ENCODE measurements around the gene DSE. TPM values are rescaled to one million over a fixed set of nuclear protein-coding genes. Genes with fewer than 3 reads are reported as not detected.

Gene DSE
- total RNA-seq, 1 donor from 2014 or later = 23.4 TPM

- TF ChIP-seq CTCF (IDR thresholded peaks at IDR 0.05) = no peak
- H3K4me1 Mint-ChIP-seq = no peaks in the 10 kb centered on the region
Observed at GRCh38 chr6:116430860-116431259, 60.1 kb downstream of the DSE start.

GRCh38 chr6:116431964-116432595 is 61.3 kb downstream of the DSE start:
- intact Hi-C loops (cut with micrococcal nuclease) = no loop called here
- no peak for DNase-seq
- Mint-ChIP-seq H3K4me1 (no peaks in the 10 kb centered on the region), H3K27me3 (no peaks in the 10 kb centered on the region), H3K27ac (no peak overlapping the region), H3K4me3 (no peak overlapping the region), H3K9me3 (no peaks in the 10 kb centered on the region), H3K36me3 (ENCODE audit: low read depth) (peaks cover 9% of the 10 kb centered on the region)
- TF ChIP-seq CTCF (IDR thresholded peaks at IDR 0.05) = no peak
- ATAC-seq (ENCODE audit: low read depth) = no peak
- ChIA-PET POLR2A (interaction anchor here (0.6 to 0.7 kb wide), 2 partner anchors 27 to 248 kb away, joined by 3 read pairs; no protein-coding TSS in a partner anchor), CTCF (no interaction called here)

More at GRCh38 chr6:116430860-116431259, 60.1 kb downstream of the DSE start:
- no peak for DNase-seq
- CTCF ChIA-PET = no interaction called here
- intact Hi-C loops (cut with micrococcal nuclease) = no loop called here
- ATAC-seq (ENCODE audit: low read depth) = no peak
- POLR2A ChIA-PET = no interaction called here
- H3K27me3 Mint-ChIP-seq = no peaks in the 10 kb centered on the region
- H3K36me3 Mint-ChIP-seq (ENCODE audit: low read depth) = peaks cover 16% of the 10 kb centered on the region
- no peaks in the 10 kb centered on the region for H3K9me3 Mint-ChIP-seq
- H3K27ac Mint-ChIP-seq = no peak overlapping the region
- no peak overlapping the region for H3K4me3 Mint-ChIP-seq

- H3K27me3 Mint-ChIP-seq = no peaks in the 10 kb centered on the region
- H3K36me3 Mint-ChIP-seq (ENCODE audit: low read depth) = peaks cover 8% of the 10 kb centered on the region
- no peak overlapping the region for H3K27ac Mint-ChIP-seq
- ATAC-seq (ENCODE audit: low read depth) = no peak
- no peaks in the 10 kb centered on the region for H3K4me1 Mint-ChIP-seq
- intact Hi-C loops (cut with micrococcal nuclease) = no loop called here
- ChIA-PET CTCF (interaction anchor here (1.5 kb wide), 1 partner anchor 99 kb away, joined by 4 read pairs; no protein-coding TSS in a partner anchor), POLR2A (no interaction called here)
- H3K4me3 Mint-ChIP-seq = no peak overlapping the region
- DNase-seq = no peak
- no peaks in the 10 kb centered on the region for H3K9me3 Mint-ChIP-seq
- TF ChIP-seq CTCF (IDR thresholded peaks at IDR 0.05) = no peak
Observed at GRCh38 chr6:116433206-116433712, 62.5 kb downstream of the DSE start.

- ChIA-PET POLR2A (no interaction called here), CTCF (interaction anchor here (0.6 to 1.5 kb wide), 3 partner anchors 10 to 146 kb away, joined by 3 to 5 read pairs (median 4); no protein-coding TSS in a partner anchor)
- Mint-ChIP-seq H3K9me3 (no peaks in the 10 kb centered on the region), H3K4me3 (no peak overlapping the region), H3K4me1 (peaks cover 6% of the 10 kb centered on the region), H3K27me3 (no peaks in the 10 kb centered on the region), H3K36me3 (ENCODE audit: low read depth) (peaks cover 5% of the 10 kb centered on the region), H3K27ac (no peak overlapping the region)
- TF ChIP-seq CTCF (IDR thresholded peaks at IDR 0.05) = no peak
- DNase-seq (no peak), ATAC-seq (ENCODE audit: low read depth) (no peak)
- intact Hi-C loops (cut with micrococcal nuclease) = no loop called here
Observed at GRCh38 chr6:116434056-116434725, 63.4 kb downstream of the DSE start.

GRCh38 chr6:116436586-116436985 is 65.8 kb downstream of the DSE start:
- POLR2A ChIA-PET = no interaction called here
- TF ChIP-seq CTCF (IDR thresholded peaks at IDR 0.05) = no peak
- Mint-ChIP-seq H3K36me3 (ENCODE audit: low read depth) (no peaks in the 10 kb centered on the region), H3K9me3 (no peaks in the 10 kb centered on the region), H3K27me3 (no peaks in the 10 kb centered on the region), H3K27ac (no peak overlapping the region), H3K4me3 (no peak overlapping the region), H3K4me1 (peaks cover 8% of the 10 kb centered on the region)
- no peak for DNase-seq
- intact Hi-C loops (cut with micrococcal nuclease) = no loop called here
- ATAC-seq (ENCODE audit: low read depth) = no peak
- CTCF ChIA-PET = no interaction called here
